B cell (primary cell): ENCODE results near the gene FBXO3. TPM values are rescaled to one million over a fixed set of nuclear protein-coding genes. Genes with fewer than 3 reads are reported as not detected.

Experiments used
- ATAC-seq: fragments of 200-7000 bp; cut with Tn5 transposase; one replicate; pipeline ENCODE4 v1.10.0; 2021; ENCODE audit warnings: low read depth, mild to moderate bottlenecking, moderate number of reproducible peaks, moderate library complexity
- CTCF ChIA-PET: fragments of 350-600 bp; sonication (Branson Sonifier 250); formaldehyde crosslinking; loops from one replicate; lab custom pipeline; 2021; ENCODE audit warnings: antibody characterized with exemption, inconsistent platforms; lab: Charles Lee
- POLR2A ChIA-PET: fragments of 350-600 bp; sonication (Branson Sonifier 250); formaldehyde crosslinking; loops from one replicate; lab custom pipeline; 2021; ENCODE audit warnings: antibody characterized with exemption; lab: Charles Lee
- DNase-seq: peaks from one replicate; pipeline ENCODE4 v3.0.0; 2013
- H2AFZ ChIP-seq: 2 replicates; pipeline ENCODE4 v1.6.1; 2012; ENCODE audit warnings: mild to moderate bottlenecking, low read depth, low read length; ENCODE audit not compliant: insufficient read depth, poor library complexity, severe bottlenecking
- H3K27ac ChIP-seq, 2 donors: 1 replicate in 1 of 2; 2 replicates in 1 of 2; pipeline ENCODE4 v1.5.1; 2012 to 2013; ENCODE audit warnings: low read length in 2 of 2, mild to moderate bottlenecking in 2 of 2, moderate library complexity in 1 of 2
- H3K27me3 ChIP-seq, 4 experiments: fragments of 200-600 bp in 1 of 4; sonication (generic) in 1 of 4; replicated peaks in 1 of 4; 1 replicate in 2 of 4; 2 replicates in 2 of 4; pipeline versions ENCODE4 v1.6.1 to v1.7.0; 2013 to 2016; ENCODE audit warnings: low read length in 3 of 4, mild to moderate bottlenecking in 2 of 4, mixed read lengths in 1 of 4, moderate library complexity in 1 of 4; ENCODE audit not compliant: insufficient read depth in 4 of 4, control insufficient read depth in 3 of 4; ENCODE audit errors: control extremely low read depth in 1 of 4
- H3K36me3 ChIP-seq, 2 experiments: replicated peaks in 1 of 2; 1 replicate in 1 of 2; 2 replicates in 1 of 2; pipeline versions ENCODE4 v1.6.1 to v1.7.1; 2013; ENCODE audit warnings: low read length in 1 of 2; ENCODE audit not compliant: insufficient read depth in 2 of 2, control insufficient read depth in 1 of 2; ENCODE audit errors: control extremely low read depth in 1 of 2, extremely low read depth in 1 of 2
- H3K4me1 ChIP-seq, 2 donors: fragments of 200-600 bp in 1 of 2; sonication (generic) in 1 of 2; 1 replicate in 1 of 2; 2 replicates in 1 of 2; pipeline versions ENCODE4 v1.5.1 to v1.6.1; 2013 to 2017; ENCODE audit warnings: low read length in 2 of 2; ENCODE audit not compliant: control insufficient read depth in 2 of 2, insufficient read depth in 2 of 2
- H3K4me2 ChIP-seq: replicated peaks from 2 replicates; pipeline ENCODE3; 2012; ENCODE audit warnings: mild to moderate bottlenecking, low read depth, low read length; ENCODE audit not compliant: poor library complexity, severe bottlenecking
- H3K4me3 ChIP-seq, 5 experiments: fragments of 200-600 bp in 1 of 5; sonication (generic) in 1 of 5; 1 replicate in 3 of 5; 2 replicates in 2 of 5; pipeline versions ENCODE4 v1.5.1 to v1.7.0; 2011 to 2016; ENCODE audit warnings: low read length in 4 of 5, mild to moderate bottlenecking in 4 of 5, low read depth in 2 of 5, control low read depth in 1 of 5, moderate library complexity in 1 of 5; ENCODE audit not compliant: insufficient read depth in 1 of 5; ENCODE audit errors: control extremely low read depth in 1 of 5, extremely low read depth in 1 of 5
- H3K79me2 ChIP-seq: fragments of 200-600 bp; sonication (generic); one replicate; pipeline ENCODE4 v1.6.0; 2016; ENCODE audit warnings: low read length; ENCODE audit not compliant: control insufficient read depth, insufficient read depth
- H3K9ac ChIP-seq: fragments of 200-600 bp; sonication (generic); 2 replicates; pipeline ENCODE4 v1.6.1; 2017; ENCODE audit warnings: mild to moderate bottlenecking, low read length, moderate library complexity
- H3K9me3 ChIP-seq, 3 donors: one replicate each; pipeline versions ENCODE4 v1.6.1 to v1.7.1; 2013; ENCODE audit warnings: low read length in 2 of 3; ENCODE audit not compliant: control insufficient read depth in 2 of 3, insufficient read depth in 1 of 3; ENCODE audit errors: control extremely low read depth in 1 of 3
- H4K20me1 ChIP-seq: 2 replicates; pipeline ENCODE4 v1.6.0; 2012; ENCODE audit warnings: mild to moderate bottlenecking, low read length; ENCODE audit not compliant: insufficient read depth, control insufficient read depth, poor library complexity, severe bottlenecking
- H3K27ac Mint-ChIP-seq: one replicate; pipeline ENCODE4 v1.8.0; 2021; ENCODE audit warnings: mixed read lengths
- H3K27me3 Mint-ChIP-seq: one replicate; pipeline ENCODE4 v1.8.0; 2021; ENCODE audit warnings: mixed read lengths
- H3K4me1 Mint-ChIP-seq: one replicate; pipeline ENCODE4 v1.8.0; 2021; ENCODE audit warnings: mixed read lengths
- H3K4me3 Mint-ChIP-seq: one replicate; pipeline ENCODE4 v1.8.0; 2021; ENCODE audit warnings: mixed read lengths
- H3K9me3 Mint-ChIP-seq: one replicate; pipeline ENCODE4 v1.8.0; 2022; ENCODE audit warnings: mixed read lengths; ENCODE audit not compliant: insufficient read depth
- CTCF ChIP-seq: fragments of 200-600 bp; IDR thresholded peaks from one replicate; pipeline ENCODE4 v1.8.0; 2022; ENCODE audit warnings: antibody characterized with exemption, mild to moderate bottlenecking
- EZH2 ChIP-seq: IDR thresholded peaks from 2 replicates; pipeline ENCODE4 v1.6.1; 2012; ENCODE audit warnings: borderline replicate concordance, low read depth, mild to moderate bottlenecking, moderate library complexity, low read length; ENCODE audit not compliant: insufficient read depth, poor library complexity, severe bottlenecking
- WGBS: methylation state at CpG from one replicate; pipeline ENCODE4 v1.1.5; 2013; ENCODE audit warnings: missing lambda C conversion rate; ENCODE audit not compliant: insufficient coverage; 5-methylcytosine and 5-hydroxymethylcytosine counted together
- intact Hi-C: fragments of 100-400 bp; cut with micrococcal nuclease; formaldehyde crosslinking; loops from one replicate; pipeline ENCODE4 v1.10.0; 2022
- polyA plus RNA-seq: library from polyadenylated mRNA; depleted of rRNA; stranded (reverse); fragments of >200 nt; gene quantifications from 2 replicates; pipeline ENCODE4 v1.2.3, GENCODE V29; 2012
- total RNA-seq, 2 donors: library from RNA; stranded (reverse); fragments of 120-200 nt in 1 of 2; gene quantifications; 1 replicate in 1 of 2; 2 replicates in 1 of 2; pipeline versions ENCODE4 v1.2.3 to v1.2.4, GENCODE V29; 2013 to 2022

The FBXO3 gene
- total and polyA plus RNA-seq, 2 donors (not counting 1 experiment from before 2014, with no cell fraction given): 16.8 to 34.3 TPM

- POLR2A ChIA-PET: no interaction called here
- no peak overlapping the region for H3K4me2 ChIP-seq
- H4K20me1 ChIP-seq: no peaks in the 10 kb centered on the region
- H2AFZ ChIP-seq: no peak overlapping the region
- TF ChIP-seq EZH2: no peak
- TF ChIP-seq CTCF: no peak
- no peak overlapping the region for H3K9ac ChIP-seq
- ATAC-seq (no peak), DNase-seq (no peak)
- 82% methylated on average over 4 of the region's 7 CpGs for WGBS
- no peaks in the 10 kb centered on the region for H3K9me3 ChIP-seq
- peaks cover 0 to 50% (median 20%) of the 10 kb centered on the region in 4 experiments for H3K27me3 ChIP-seq
- no peaks in the 10 kb centered on the region for H3K9me3 Mint-ChIP-seq
- no peaks in the 10 kb centered on the region for H3K36me3 ChIP-seq
- peaks cover 9% of the 10 kb centered on the region for H3K4me1 Mint-ChIP-seq
- CTCF ChIA-PET: interaction anchor here (2.6 kb wide), 1 partner anchor 27 kb away, joined by 10 read pairs; no protein-coding TSS in a partner anchor
- H3K4me3 ChIP-seq: no peak overlapping the region
- intact Hi-C loops: loop anchor here (10.0 kb wide), 1 partner anchor 885 kb away; the partner anchor contains the start of gene QSER1
- no peak overlapping the region for H3K27ac Mint-ChIP-seq
- peaks cover 4% of the 10 kb centered on the region for H3K79me2 ChIP-seq
- peaks cover 4 to 6% of the 10 kb centered on the region in 2 donors for H3K4me1 ChIP-seq
- H3K27me3 Mint-ChIP-seq: peaks cover 43% of the 10 kb centered on the region
- H3K4me3 Mint-ChIP-seq: no peak overlapping the region
- H3K27ac ChIP-seq: no peak overlapping the region
Measured at GRCh38 chr11:33779849-33780528, 5.7 kb upstream of the FBXO3 start.

- TF ChIP-seq CTCF (no peak), EZH2 (no peak)
- no peak for ATAC-seq
- no peak overlapping the region for H3K4me3 ChIP-seq
- Mint-ChIP-seq H3K4me3 (no peak overlapping the region), H3K27ac (no peak overlapping the region), H3K9me3 (no peaks in the 10 kb centered on the region), H3K4me1 (peaks cover 16% of the 10 kb centered on the region), H3K27me3 (peaks cover 34% of the 10 kb centered on the region)
- peaks cover 9% of the 10 kb centered on the region in 2 donors for H3K4me1 ChIP-seq
- CTCF ChIA-PET: no interaction called here
- POLR2A ChIA-PET: no interaction called here
- intact Hi-C loops: loop anchor here (10.0 kb wide), 1 partner anchor 884 kb away; the partner anchor contains the start of gene QSER1
- H2AFZ ChIP-seq: no peak overlapping the region
- H3K27me3 ChIP-seq: peaks cover 0 to 50% (median 15%) of the 10 kb centered on the region in 4 experiments
- WGBS: 66% methylated on average over 5 of the region's 5 CpGs
- H3K4me2 ChIP-seq: no peak overlapping the region
- DNase-seq: no peak
- H4K20me1 ChIP-seq: no peaks in the 10 kb centered on the region
- H3K27ac ChIP-seq: no peak overlapping the region
- H3K9ac ChIP-seq: no peak overlapping the region
- no peaks in the 10 kb centered on the region for H3K9me3 ChIP-seq
- H3K79me2 ChIP-seq: peaks cover 15% of the 10 kb centered on the region
- no peaks in the 10 kb centered on the region for H3K36me3 ChIP-seq
Measured at GRCh38 chr11:33778675-33779074, 4.4 kb upstream of the FBXO3 start.
